DND-41 (cell line): ENCODE measurements around the gene NMBR.
"Not testable (repeated sequence)": the region's sequence is repeated elsewhere in the genome, so short reads cannot be mapped to it uniquely, and the experiment has no call there.

Experiments
- ATAC-seq: fragments of 200-7000 bp; cut with Tn5 transposase; 3 replicates; pipeline ENCODE4 v1.9.1; 2021; ENCODE audit warnings: low read depth; ENCODE audit not compliant: insufficient read depth
- DNase-seq: peaks from one replicate; pipeline ENCODE4 v3.0.0-alpha.2; 2020
- H2AFZ ChIP-seq: 2 replicates; pipeline ENCODE4 v1.6.0; 2012; ENCODE audit warnings: low read depth, low read length
- H3K27ac ChIP-seq: 2 replicates; pipeline ENCODE4 v1.5.1; 2012; ENCODE audit warnings: low read length, inconsistent platforms
- H3K27me3 ChIP-seq: fragments of 200-600 bp; sonication (generic); 2 replicates; pipeline ENCODE4 v1.6.0; 2012; ENCODE audit warnings: low read length, mild to moderate bottlenecking, inconsistent platforms; ENCODE audit not compliant: insufficient read depth, poor library complexity
- H3K36me3 ChIP-seq: 2 replicates; pipeline ENCODE4 v1.5.1; 2012; ENCODE audit warnings: low read length, inconsistent platforms; ENCODE audit not compliant: insufficient read depth
- H3K4me1 ChIP-seq: 2 replicates; pipeline ENCODE4 v1.5.1; 2012; ENCODE audit warnings: mild to moderate bottlenecking, low read length; ENCODE audit not compliant: insufficient read depth
- H3K4me2 ChIP-seq: 2 replicates; pipeline ENCODE4 v1.6.0; 2012; ENCODE audit warnings: mild to moderate bottlenecking, moderate library complexity, low read length, inconsistent platforms; ENCODE audit not compliant: insufficient read depth
- H3K4me3 ChIP-seq, 2 experiments: fragments of 200-600 bp in 1 of 2; shearing (Covaris generic) in 1 of 2; 2 replicates each; pipeline ENCODE4 v1.5.1; 2012 to 2016; ENCODE audit warnings: inconsistent platforms in 2 of 2, low read length in 2 of 2, mild to moderate bottlenecking in 2 of 2, low read depth in 1 of 2, moderate library complexity in 1 of 2
- H3K79me2 ChIP-seq: 2 replicates; pipeline ENCODE4 v1.6.0; 2012; ENCODE audit warnings: low read length, inconsistent platforms; ENCODE audit not compliant: insufficient read depth
- H3K9ac ChIP-seq: 2 replicates; pipeline ENCODE4 v1.6.0; 2012; ENCODE audit warnings: low read depth, mild to moderate bottlenecking, inconsistent platforms, low read length, moderate library complexity
- H3K9me3 ChIP-seq: 2 replicates; pipeline ENCODE4 v1.5.1; 2012; ENCODE audit warnings: low read length, moderate library complexity, mild to moderate bottlenecking, inconsistent platforms; ENCODE audit not compliant: insufficient read depth, severe bottlenecking
- H4K20me1 ChIP-seq: 2 replicates; pipeline ENCODE4 v1.6.0; 2012; ENCODE audit warnings: low read length; ENCODE audit not compliant: insufficient read depth
- CTCF ChIP-seq: IDR thresholded peaks from 2 replicates; pipeline ENCODE4 v1.5.1; 2012; ENCODE audit warnings: borderline replicate concordance, low read length, moderate library complexity, mild to moderate bottlenecking; ENCODE audit not compliant: poor library complexity, severe bottlenecking; ENCODE audit errors: extremely low read depth
- EZH2 ChIP-seq: IDR thresholded peaks from 3 replicates; pipeline ENCODE4 v1.6.1; 2012; ENCODE audit warnings: borderline replicate concordance, low read depth, mild to moderate bottlenecking, moderate library complexity, low read length, inconsistent platforms; ENCODE audit not compliant: severe bottlenecking

The NMBR gene

GRCh38 chr6:142075516-142076101 is 71.3 kb downstream of the NMBR start:
- Histone ChIP-seq H3K27me3 (no peaks in the 10 kb centered on the region), H3K9me3 (no peaks in the 10 kb centered on the region), H3K79me2 (no peaks in the 10 kb centered on the region), H3K4me1 (peaks cover 6% of the 10 kb centered on the region), H3K4me3 (no peak overlapping the region), H3K36me3 (no peaks in the 10 kb centered on the region), H3K27ac (no peak overlapping the region), H2AFZ (no peak overlapping the region), H4K20me1 (no peaks in the 10 kb centered on the region), H3K4me2 (no peak overlapping the region), H3K9ac (no peak overlapping the region)
- DNase-seq, result peak; percentile 19
- TF ChIP-seq EZH2, result no peak
- TF ChIP-seq CTCF, result no peak
- ATAC-seq, result peak; percentile 87

GRCh38 chr6:142074516-142074915 is 72.4 kb downstream of the NMBR start:
- Histone ChIP-seq H3K36me3 (no peaks in the 10 kb centered on the region), H2AFZ (no peak overlapping the region), H3K9me3 (no peaks in the 10 kb centered on the region), H3K27ac (no peak overlapping the region), H3K27me3 (no peaks in the 10 kb centered on the region), H3K4me2 (no peak overlapping the region), H3K4me3 (no peak overlapping the region), H4K20me1 (no peaks in the 10 kb centered on the region), H3K9ac (no peak overlapping the region), H3K79me2 (no peaks in the 10 kb centered on the region), H3K4me1 (peaks cover 6% of the 10 kb centered on the region)
- ATAC-seq (no peak), DNase-seq (no peak)
- TF ChIP-seq CTCF (no peak), EZH2 (no peak)

GRCh38 chr6:142071981-142072380 is 74.9 kb downstream of the NMBR start:
- no peaks in the 10 kb centered on the region for H4K20me1 ChIP-seq
- H3K4me2 ChIP-seq, result no peak overlapping the region
- H3K4me1 ChIP-seq, result peaks cover 6% of the 10 kb centered on the region
- H3K9me3 ChIP-seq, result no peaks in the 10 kb centered on the region
- H3K36me3 ChIP-seq, result no peaks in the 10 kb centered on the region
- no peak for TF ChIP-seq EZH2
- TF ChIP-seq CTCF, result peak; percentile 23
- no peak overlapping the region for H3K4me3 ChIP-seq
- 0 out of 3 replicates have a peak, but pooled peaks have one; percentile 22 for ATAC-seq
- H3K79me2 ChIP-seq, result no peaks in the 10 kb centered on the region
- no peak overlapping the region for H3K27ac ChIP-seq
- no peak for DNase-seq
- H2AFZ ChIP-seq, result no peak overlapping the region
- no peak overlapping the region for H3K9ac ChIP-seq
- H3K27me3 ChIP-seq, result no peaks in the 10 kb centered on the region

GRCh38 chr6:142068416-142068815 is 78.5 kb downstream of the NMBR start:
- H3K36me3 ChIP-seq, result no peaks in the 10 kb centered on the region
- no peaks in the 10 kb centered on the region for H3K79me2 ChIP-seq
- H3K27me3 ChIP-seq, result no peaks in the 10 kb centered on the region
- TF ChIP-seq CTCF (no peak), EZH2 (no peak)
- H3K27ac ChIP-seq, result no peak overlapping the region
- H3K9me3 ChIP-seq, result no peaks in the 10 kb centered on the region
- no peak overlapping the region for H3K9ac ChIP-seq
- H4K20me1 ChIP-seq, result no peaks in the 10 kb centered on the region
- DNase-seq (no peak), ATAC-seq (no peak)
- H3K4me3 ChIP-seq, result no peak overlapping the region
- H3K4me1 ChIP-seq, result no peaks in the 10 kb centered on the region
- H2AFZ ChIP-seq, result no peak overlapping the region
- H3K4me2 ChIP-seq, result no peak overlapping the region

GRCh38 chr6:142062861-142063260 is 84.1 kb downstream of the NMBR start:
- not testable (repeated sequence) for H3K36me3 ChIP-seq, H2AFZ ChIP-seq, H3K79me2 ChIP-seq, H3K4me2 ChIP-seq, H3K4me1 ChIP-seq, H3K27ac ChIP-seq, H3K9me3 ChIP-seq, DNase-seq, H3K27me3 ChIP-seq, ATAC-seq, H3K4me3 ChIP-seq, H4K20me1 ChIP-seq, H3K9ac ChIP-seq
